Right renal cortex interstitium (tissue), 3 donors: ENCODE data around the gene ADAM29. TPM values are rescaled to one million over a fixed set of nuclear protein-coding genes. Genes with fewer than 3 reads are reported as not detected.
"Not testable (repeated sequence)": the region's sequence is repeated elsewhere in the genome, so short reads cannot be mapped to it uniquely, and the experiment has no call there.

ENCODE experiments used
- DNase-seq, 3 donors: peaks; one replicate each; pipeline ENCODE4 v3.0.0-alpha.2; 2013; ENCODE audit warnings: low read depth in 3 of 3, low spot score in 2 of 3
- polyA plus RNA-seq, 3 donors: library from polyadenylated mRNA; unstranded; fragments of 120-200 nt; gene quantifications; one replicate each; pipeline ENCODE4 v1.2.1, GENCODE V29; 2013; ENCODE audit not compliant: insufficient read length in 3 of 3

Gene ADAM29
- polyA plus RNA-seq, 3 donors, result 0.08 TPM; not detected in 2

GRCh38 chr4:174946246-174946645 is 28.1 kb downstream of the ADAM29 start:
- DNase-seq, result no peak

DNA sequence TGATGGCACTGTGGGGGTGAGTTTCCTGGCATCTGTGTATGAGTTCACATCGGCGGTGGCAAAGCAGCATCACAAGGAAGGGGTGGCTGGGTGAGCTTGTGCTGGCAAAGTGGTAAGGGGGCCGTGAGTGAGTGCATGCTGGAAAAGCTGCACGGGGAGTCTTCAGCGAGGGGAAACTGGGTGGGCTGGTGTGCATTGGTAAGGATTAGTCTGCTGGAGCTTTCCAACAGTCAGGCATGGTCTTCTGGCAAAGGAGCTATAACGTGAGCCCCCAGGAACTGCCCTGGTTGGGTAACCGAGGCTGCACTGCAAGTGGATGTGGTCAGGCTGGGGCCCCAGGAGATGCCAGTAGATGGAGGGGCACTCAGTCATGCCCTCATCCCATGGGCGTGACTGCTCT is 30.7 kb downstream of the ADAM29 start:
- DNase-seq, result no peak

DNA sequence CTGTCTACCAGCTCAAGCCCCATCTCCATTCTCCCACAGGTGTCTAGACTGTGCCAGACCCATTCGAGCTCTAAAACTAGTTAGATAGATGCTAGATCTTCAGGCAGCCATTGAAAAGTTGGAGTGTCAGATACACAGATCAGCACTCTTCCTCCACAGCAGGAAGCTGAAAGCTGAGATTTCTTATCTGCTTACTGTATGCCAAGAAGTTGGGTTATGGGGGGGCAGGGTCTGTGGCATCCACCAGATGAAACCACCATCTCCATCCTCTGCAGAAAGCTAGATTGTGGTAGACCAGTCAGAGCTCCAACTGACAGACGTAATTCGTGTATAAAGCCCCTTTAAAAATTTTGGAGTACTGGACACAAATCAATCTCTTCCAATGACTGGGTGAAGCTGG is 54.8 kb downstream of the ADAM29 start:
- no peak for DNase-seq

DNA sequence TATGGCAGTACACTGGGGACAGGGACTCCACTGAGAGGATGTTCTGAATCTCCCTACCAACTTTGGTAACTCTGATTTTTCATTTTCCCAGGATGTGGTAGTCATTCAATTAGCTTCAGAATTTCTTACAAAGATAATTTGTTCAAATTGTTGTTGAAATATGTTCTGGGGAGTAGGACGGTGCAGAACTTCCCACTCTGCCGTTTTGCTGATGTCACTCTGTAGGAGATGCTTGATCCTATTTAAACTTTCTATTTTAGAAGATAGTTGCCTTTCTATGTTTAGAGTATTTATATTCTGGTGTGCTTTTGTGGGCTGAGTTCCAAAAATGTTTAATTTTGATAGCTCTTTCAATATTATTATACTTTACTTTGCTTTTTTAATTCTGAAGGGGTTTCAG is 55.2 kb downstream of the ADAM29 start:
- no peak for DNase-seq

DNA sequence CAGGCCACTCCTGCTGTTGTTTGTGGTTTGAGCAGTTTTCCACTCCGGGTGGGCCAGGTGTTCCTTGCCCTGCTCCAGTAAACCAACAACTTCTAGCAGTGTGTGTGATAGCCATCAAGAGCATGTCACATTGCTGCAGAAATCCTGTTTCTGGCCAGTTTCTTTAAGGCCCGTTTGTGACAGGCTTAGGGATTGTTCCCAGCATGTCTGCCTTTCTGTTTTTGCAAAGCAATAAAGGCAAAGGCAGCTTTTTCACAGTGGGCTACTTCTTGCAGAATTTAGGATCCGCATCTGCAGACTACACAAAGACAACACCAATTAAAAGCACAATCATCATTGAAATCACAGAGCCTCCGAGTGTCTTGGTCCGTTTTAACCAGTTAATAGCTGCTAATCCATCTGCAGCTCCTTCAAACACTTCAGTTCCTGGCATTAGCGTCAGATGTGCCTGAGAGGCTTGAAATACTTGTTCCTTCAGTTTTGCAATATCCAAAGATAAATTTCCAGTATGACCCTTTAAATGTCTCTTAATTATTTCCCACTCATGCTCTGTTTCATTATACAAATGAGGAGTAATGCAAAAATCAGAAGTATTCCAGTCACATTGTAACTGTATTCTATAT is 65.1 kb downstream of the ADAM29 start:
- no peak for DNase-seq

DNA sequence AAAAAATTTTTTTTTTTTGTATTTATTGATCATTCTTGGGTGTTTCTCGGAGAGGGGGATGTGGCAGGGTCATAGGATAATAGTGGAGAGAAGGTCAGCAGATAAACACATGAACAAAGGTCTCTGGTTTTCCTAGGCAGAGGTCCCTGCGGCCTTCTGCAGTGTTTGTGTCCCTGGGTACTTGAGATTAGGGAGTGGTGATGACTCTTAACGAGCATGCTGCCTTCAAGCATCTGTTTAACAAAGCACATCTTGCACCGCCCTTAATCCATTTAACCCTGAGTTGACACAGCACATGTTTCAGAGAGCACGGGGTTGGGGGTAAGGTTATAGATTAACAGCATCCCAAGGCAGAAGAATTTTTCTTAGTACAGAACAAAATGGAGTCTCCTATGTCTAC is 65.7 kb downstream of the ADAM29 start:
- DNase-seq, result not testable (repeated sequence)

GRCh38 chr4:174989791-174990190 is 71.6 kb downstream of the ADAM29 start:
- no peak for DNase-seq

DNA sequence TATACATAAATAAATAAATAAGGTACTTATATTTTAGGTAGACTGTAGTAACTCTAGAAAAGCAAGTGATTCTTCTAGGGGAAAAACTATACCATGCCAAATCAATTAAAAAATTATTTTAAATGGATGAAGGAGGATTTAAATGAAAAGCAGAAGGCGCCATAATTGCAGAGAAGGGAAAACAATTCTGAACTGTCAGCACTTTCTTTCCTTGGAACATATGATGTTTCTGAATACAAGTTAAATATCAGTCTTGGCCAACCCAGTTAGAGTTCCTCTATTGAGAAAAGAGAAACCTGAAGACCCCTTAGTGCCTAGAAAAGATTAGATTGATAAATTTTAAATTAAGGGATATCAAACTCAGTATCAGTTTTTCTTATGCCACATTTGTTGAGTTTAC is 75.8 kb downstream of the ADAM29 start:
- DNase-seq, result no peak

DNA sequence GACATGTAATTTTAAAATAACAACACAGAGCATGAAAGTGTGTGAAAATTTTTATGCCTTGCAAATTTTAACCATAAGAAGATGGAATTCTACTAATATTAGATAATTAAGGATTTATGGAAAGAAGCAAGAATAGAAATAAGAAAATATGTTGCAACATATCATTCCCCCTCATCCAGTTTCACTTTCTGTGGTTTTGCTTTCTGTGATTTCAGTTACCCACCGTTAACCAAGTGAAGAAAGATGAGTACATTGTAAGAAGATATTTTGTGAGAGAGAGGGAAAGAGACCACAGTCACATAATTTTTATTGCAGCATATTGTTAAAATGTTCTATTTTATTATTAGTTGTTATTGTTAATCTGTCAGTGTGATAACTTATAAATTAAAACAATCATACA is 77.9 kb downstream of the ADAM29 start:
- DNase-seq, result no peak

GRCh38 chr4:174999407-174999806 is 81.2 kb downstream of the ADAM29 start:
- DNase-seq, result no peak

- DNase-seq, result no peak
Observed at GRCh38 chr4:175017751-175018150, 99.6 kb downstream of the ADAM29 start.

DNA sequence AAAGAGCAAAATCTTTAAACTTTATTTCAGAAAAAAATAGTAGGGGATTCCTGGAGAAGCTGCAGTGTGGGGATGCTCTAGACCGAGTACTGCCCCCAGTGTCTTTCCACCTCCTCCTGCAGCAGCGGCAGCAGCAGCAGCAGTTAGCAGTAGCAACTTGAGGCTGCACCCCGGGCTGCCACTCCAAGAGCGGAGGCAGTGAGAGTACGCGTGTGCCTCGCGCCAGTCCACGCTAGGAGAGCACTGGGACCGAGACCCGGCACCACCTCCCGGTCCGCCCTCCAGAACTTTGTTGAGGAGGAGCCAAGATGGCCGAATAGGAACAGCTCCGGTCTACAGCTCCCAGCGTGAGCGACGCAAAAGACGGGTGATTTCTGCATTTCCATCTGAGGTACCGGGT is 101.3 kb downstream of the ADAM29 start:
- DNase-seq, result not testable (repeated sequence)

Other genes with a start within 250 kb of the ADAM29 start
- under 1 TPM in 2 of 3 donors, not detected in 1; 0.03 to 0.07 TPM for gene GLRA3, start 89.1 kb upstream of the ADAM29 start, polyA plus RNA-seq